DOHH2 (cell line): Measurements from ENCODE around the gene MINK1.

Experiments used
- CTCF ChIP-seq: fragments of 200-600 bp; sonication (generic); IDR thresholded peaks from one replicate; pipeline ENCODE4 v1.5.1; 2014; ENCODE audit warnings: antibody characterized with exemption, mild to moderate bottlenecking, low read depth, low read length; ENCODE audit not compliant: poor library complexity, severe bottlenecking
- EZH2phosphoT487 ChIP-seq: fragments of 200-600 bp; sonication (generic); IDR thresholded peaks from 2 replicates; pipeline ENCODE4 v1.6.1; 2017; ENCODE audit warnings: borderline replicate concordance, mild to moderate bottlenecking, antibody characterized with exemption, low read length, moderate library complexity, mixed read lengths

DNA sequence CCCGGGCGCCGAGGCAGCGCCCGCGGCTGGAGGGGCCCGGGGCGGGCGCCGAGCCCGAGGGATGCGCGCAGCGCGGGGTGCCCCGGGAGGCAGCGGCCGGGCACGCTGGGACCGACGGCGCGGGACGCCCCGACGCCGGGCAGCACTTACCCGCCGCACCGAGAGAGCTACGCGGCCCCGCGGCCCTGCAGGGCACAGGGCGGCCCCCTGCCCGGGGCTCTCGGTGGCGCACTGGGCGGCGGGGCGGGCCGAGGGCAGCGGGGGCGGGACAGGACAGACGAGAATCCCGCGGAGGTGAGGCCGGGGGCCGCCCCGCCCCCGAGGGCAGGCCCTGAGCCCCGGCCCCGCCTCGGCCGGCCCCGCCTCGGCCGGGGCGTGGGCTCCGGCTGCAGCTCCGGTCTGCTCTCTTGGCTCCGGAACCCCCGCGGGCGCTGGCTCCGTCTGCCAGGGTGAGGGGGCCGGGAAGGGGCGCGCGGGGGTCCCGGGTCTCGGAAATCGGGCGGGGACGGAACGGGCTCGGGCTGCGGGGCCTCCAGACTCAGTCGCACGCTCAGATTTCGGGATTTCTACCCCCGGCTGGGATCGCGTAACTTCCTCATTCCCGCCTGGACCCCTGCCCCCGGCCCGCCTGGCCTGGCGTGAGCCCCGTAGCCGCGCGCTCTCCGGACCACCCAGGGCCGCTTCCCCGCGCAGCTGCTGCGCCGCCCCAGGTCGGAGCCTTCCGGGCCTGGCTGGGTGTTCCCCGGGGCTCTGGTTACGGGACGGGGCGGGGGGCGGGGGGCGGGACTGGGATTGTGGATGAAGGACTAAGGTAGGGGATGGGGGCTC lies 26.1 kb upstream of the MINK1 start, which contains the start of gene PLD2:
- no peak for TF ChIP-seq CTCF
- no peak for TF ChIP-seq EZH2phosphoT487
